ENCODE measurements around the gene TAF8.

DNA sequence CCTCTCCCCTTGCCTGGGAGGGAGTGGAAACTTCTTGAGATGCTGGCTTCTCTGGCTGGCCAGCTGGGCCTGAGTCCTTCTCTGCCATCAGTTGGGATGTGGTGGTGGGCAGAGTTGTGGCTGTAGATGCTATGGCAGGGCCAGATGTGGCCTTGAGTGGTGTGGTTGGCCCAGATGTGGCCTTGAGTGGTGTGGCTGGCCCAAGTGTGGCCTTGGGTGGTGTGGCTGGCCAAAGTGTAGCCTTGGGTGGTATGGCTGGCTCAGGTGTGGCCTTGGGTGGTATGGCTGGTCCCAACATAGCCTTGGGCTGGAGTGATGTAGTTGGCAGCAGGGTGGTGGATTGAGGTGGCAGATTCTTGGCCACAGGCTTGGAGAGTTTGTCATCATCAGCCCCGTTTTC, 55.4 kb downstream of the TAF8 start:
- TF ChIP-seq, protein P1, sequence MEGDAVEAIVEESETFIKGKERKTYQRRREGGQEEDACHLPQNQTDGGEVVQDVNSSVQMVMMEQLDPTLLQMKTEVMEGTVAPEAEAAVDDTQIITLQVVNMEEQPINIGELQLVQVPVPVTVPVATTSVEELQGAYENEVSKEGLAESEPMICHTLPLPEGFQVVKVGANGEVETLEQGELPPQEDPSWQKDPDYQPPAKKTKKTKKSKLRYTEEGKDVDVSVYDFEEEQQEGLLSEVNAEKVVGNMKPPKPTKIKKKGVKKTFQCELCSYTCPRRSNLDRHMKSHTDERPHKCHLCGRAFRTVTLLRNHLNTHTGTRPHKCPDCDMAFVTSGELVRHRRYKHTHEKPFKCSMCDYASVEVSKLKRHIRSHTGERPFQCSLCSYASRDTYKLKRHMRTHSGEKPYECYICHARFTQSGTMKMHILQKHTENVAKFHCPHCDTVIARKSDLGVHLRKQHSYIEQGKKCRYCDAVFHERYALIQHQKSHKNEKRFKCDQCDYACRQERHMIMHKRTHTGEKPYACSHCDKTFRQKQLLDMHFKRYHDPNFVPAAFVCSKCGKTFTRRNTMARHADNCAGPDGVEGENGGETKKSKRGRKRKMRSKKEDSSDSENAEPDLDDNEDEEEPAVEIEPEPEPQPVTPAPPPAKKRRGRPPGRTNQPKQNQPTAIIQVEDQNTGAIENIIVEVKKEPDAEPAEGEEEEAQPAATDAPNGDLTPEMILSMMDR (IDR thresholded peaks at IDR 0.05): no peak
- TF ChIP-seq POLR2A (IDR thresholded peaks at IDR 0.05) (no peak), POLR2AphosphoS5 (IDR thresholded peaks at IDR 0.05; ENCODE audit: insufficient read depth in 1 of 2, low read depth in 1 of 2) (no peak)
